ENCODE measurements around the gene VTI1A. TPM values are rescaled to one million over a fixed set of nuclear protein-coding genes. Genes with fewer than 3 reads are reported as not detected.

Gene VTI1A
- total and polyA plus RNA-seq, 9 of the 15 experiments (the other 6 are each of a cell fraction or from before 2014, with no cell fraction given): 9.3 to 21.4 (median 16.0) TPM

DNA sequence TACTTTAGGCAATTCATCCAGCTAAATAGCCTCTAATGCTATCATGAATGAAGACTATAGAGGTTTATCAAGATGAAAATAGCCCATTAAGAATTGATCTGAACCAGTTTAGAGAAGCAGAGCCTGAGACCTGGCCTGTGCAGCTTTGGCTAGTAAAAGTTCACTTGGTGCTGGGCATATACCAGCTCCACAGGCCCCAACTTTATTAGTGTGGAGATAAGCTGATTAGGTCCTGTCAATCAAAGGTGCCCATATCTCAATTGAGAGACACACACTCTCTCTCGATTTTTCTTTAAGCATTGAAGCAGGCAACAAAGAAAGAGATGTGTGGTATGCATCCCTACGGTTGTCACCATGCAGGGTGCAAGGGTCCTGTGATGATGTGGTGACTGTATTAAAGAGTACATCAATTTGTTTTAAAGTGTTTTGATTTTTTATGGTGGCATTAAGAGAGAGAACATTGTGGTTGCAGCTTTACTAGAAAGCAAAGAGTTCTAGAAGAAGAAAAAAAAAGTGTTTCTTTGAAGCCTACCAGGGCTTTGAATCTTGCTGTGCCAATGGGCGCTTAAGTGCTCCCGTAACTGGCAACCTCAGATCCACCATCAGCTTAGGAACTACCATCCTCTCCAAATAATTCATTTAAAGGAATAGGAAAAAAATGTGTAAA lies 111.6 kb downstream of the VTI1A start:
- WGBS (ENCODE audit: insufficient coverage, low coverage, missing lambda C conversion rate): 45% methylated on average over 4 of the region's 4 CpGs
- no peak overlapping the region for H2AFZ ChIP-seq (ENCODE audit: low read depth, low read length)
- no peak for ATAC-seq

More for the DNA sequence above, 111.6 kb downstream of the VTI1A start:
- no peaks in the 10 kb centered on the region for H4K20me1 ChIP-seq (replicated peaks; ENCODE audit: control insufficient read depth, insufficient read depth, low read length)
- intact Hi-C loops (cut with micrococcal nuclease): no loop called here
- no peak overlapping the region for H3K4me3 ChIP-seq
- CTCF ChIA-PET (ENCODE audit: low intra/inter-chr PET ratio): no interaction called here
- no peak overlapping the region for H3K9ac ChIP-seq (ENCODE audit: insufficient read depth in 1 of 2, low read depth in 2 of 2, low read length in 2 of 2)
- H3K9me1 ChIP-seq (ENCODE audit: control insufficient read depth, insufficient read depth, low read length): no peaks in the 10 kb centered on the region
- POLR2A ChIA-PET: interaction anchor here (1.0 kb wide), 1 partner anchor 445 kb away, joined by 3 read pairs; no protein-coding TSS in a partner anchor
- in situ Hi-C loops (cut with MboI): no loop called here
- H3K4me1 ChIP-seq (replicated peaks in 1 of 2; ENCODE audit: control insufficient read depth in 2 of 2, insufficient read depth in 2 of 2, low read length in 2 of 2): no peaks in the 10 kb centered on the region
- no TSS peak for BruUV-seq (replicated peaks)
- H3K4me2 ChIP-seq (ENCODE audit: insufficient read depth, low read length): no peak overlapping the region
- no peak for DNase-seq (ENCODE audit: extremely low read depth in 1 of 4, low spot score in 3 of 4)
- no peaks in the 10 kb centered on the region for H3K9me3 ChIP-seq (replicated peaks; ENCODE audit: control insufficient read depth, insufficient read depth, low read depth, low read length)
- no peak for FAIRE-seq
- TF ChIP-seq BRF1 (IDR thresholded peaks at IDR 0.05; ENCODE audit: borderline replicate concordance, extremely low read depth, insufficient read length) (no peak), ZNF347 (CRISPR knock-in tag; IDR thresholded peaks at IDR 0.05; ENCODE audit: low read depth) (no peak), RAD51 (IDR thresholded peaks at IDR 0.05; ENCODE audit: borderline replicate concordance, low read depth) (no peak), KLF6 (CRISPR knock-in tag; IDR thresholded peaks at IDR 0.05; ENCODE audit: borderline replicate concordance) (no peak), RFX1 (IDR thresholded peaks at IDR 0.05) (no peak), FOSL1 (tag; conservative IDR thresholded peaks at IDR 0.05) (no peak), MCM7 (IDR thresholded peaks at IDR 0.05) (no peak), ILF3 (IDR thresholded peaks at IDR 0.05; ENCODE audit: borderline replicate concordance) (no peak), ZNF316 (IDR thresholded peaks at IDR 0.05) (no peak), GTF2F1 (IDR thresholded peaks at IDR 0.05; ENCODE audit: low read depth, low read length) (no peak), ZNF444 (CRISPR knock-in tag; IDR thresholded peaks at IDR 0.05) (no peak), KLF10 (CRISPR knock-in tag; IDR thresholded peaks at IDR 0.05) (no peak), ZFP30 (CRISPR knock-in tag; IDR thresholded peaks at IDR 0.05; ENCODE audit: borderline replicate concordance) (no peak), E2F4 (CRISPR knock-in tag; IDR thresholded peaks at IDR 0.05; ENCODE audit: low read depth) (no peak), ZBTB11 (CRISPR knock-in tag; IDR thresholded peaks at IDR 0.05) (no peak), FOXK1 (CRISPR knock-in tag; IDR thresholded peaks at IDR 0.05; ENCODE audit: borderline replicate concordance) (no peak), ZNF133 (CRISPR knock-in tag; IDR thresholded peaks at IDR 0.05) (no peak), MAFK (IDR thresholded peaks at IDR 0.05; ENCODE audit: low read length) (no peak)
- H3K79me2 ChIP-seq (ENCODE audit: control insufficient read depth, insufficient read depth, low read length): no peaks in the 10 kb centered on the region
- no peaks in the 10 kb centered on the region for H3K27me3 ChIP-seq (ENCODE audit: control insufficient read depth in 2 of 2, insufficient read depth in 2 of 2, low read length in 2 of 2)
- no peaks in the 10 kb centered on the region for H3K36me3 ChIP-seq (ENCODE audit: control insufficient read depth, insufficient read depth, low read length)
- no peak overlapping the region for H3K27ac ChIP-seq (ENCODE audit: extremely low read depth, low read depth, low read length)

Measured in K562 (cell line).